ENCODE results near the gene C14orf132. TPM values are rescaled to one million over a fixed set of nuclear protein-coding genes. Genes with fewer than 3 reads are reported as not detected.
A peak's percentile ranks its signal among the peaks of the same experiment; 100 is the strongest.

Gene C14orf132
- total and polyA plus RNA-seq, 9 of the 15 experiments (the other 6 are each of a cell fraction or from before 2014, with no cell fraction given): not detected

DNA sequence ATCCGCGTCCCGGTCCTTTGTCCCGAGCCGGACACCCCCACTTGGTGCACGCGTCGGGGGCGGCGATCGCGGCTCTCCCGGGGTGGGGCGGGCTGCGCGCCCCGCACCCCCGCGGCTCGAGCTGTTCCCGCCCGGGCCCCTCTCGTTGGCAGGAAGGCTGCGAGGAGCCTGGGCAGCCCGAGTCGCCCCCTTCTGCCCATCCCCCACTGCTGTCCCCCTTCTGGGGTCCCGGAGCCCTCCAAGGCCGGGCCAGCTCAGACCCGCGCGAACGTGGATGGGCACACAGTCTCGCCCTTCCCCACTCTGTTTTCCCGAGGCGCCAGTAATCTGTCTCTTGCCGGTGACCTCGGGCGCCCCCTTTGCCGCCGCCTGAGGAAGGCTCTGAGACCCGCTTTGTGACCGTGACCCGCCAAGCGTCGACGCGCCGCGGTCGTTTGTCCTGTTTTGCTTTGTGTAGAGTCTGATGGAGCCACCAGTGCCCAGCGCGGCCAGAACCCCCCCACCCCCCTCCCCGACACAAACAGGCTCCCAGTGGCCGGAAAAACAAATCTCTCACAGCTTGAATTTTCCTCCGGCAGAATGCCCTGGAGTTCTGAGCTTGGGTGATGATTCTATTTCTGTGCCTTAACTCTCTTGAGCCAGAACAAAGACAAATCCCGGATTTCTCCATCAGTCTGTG, 610 bp downstream of the C14orf132 start:
- Histone ChIP-seq H3K4me1 (replicated peaks in 1 of 2; ENCODE audit: control insufficient read depth in 2 of 2, insufficient read depth in 2 of 2, low read length in 2 of 2) (peaks cover 0 to 12% of the 10 kb centered on the region in 2 experiments; a peak in 2 of 5 replicates), H3K9ac (ENCODE audit: insufficient read depth in 1 of 2, low read depth in 2 of 2, low read length in 2 of 2) (no peak overlapping the region), H3K9me1 (ENCODE audit: control insufficient read depth, insufficient read depth, low read length) (no peaks in the 10 kb centered on the region), H4K20me1 (replicated peaks; ENCODE audit: control insufficient read depth, insufficient read depth, low read length) (no peaks in the 10 kb centered on the region), H3K36me3 (ENCODE audit: control insufficient read depth, insufficient read depth, low read length) (no peaks in the 10 kb centered on the region), H3K79me2 (ENCODE audit: control insufficient read depth, insufficient read depth, low read length) (no peaks in the 10 kb centered on the region), H3K27ac (ENCODE audit: extremely low read depth, low read depth, low read length) (no peak overlapping the region), H2AFZ (ENCODE audit: low read depth, low read length) (no peak overlapping the region), H3K4me3 (no peak overlapping the region), H3K4me2 (ENCODE audit: insufficient read depth, low read length) (no peak overlapping the region), H3K27me3 (ENCODE audit: control insufficient read depth in 2 of 2, insufficient read depth in 2 of 2, low read length in 2 of 2) (peaks cover 0 to 4% of the 10 kb centered on the region in 2 experiments; a peak in 1 of 5 replicates), H3K9me3 (replicated peaks; ENCODE audit: control insufficient read depth, insufficient read depth, low read depth, low read length) (no peaks in the 10 kb centered on the region)
- ChIA-PET CTCF (ENCODE audit: low intra/inter-chr PET ratio) (no interaction called here), POLR2A (no interaction called here)
- TF ChIP-seq PYGO2 (tag; IDR thresholded peaks at IDR 0.05) (no peak), NCOA2 (IDR thresholded peaks at IDR 0.05; ENCODE audit: partially characterized antibody in 2 of 2) (no peak), MYBL2 (IDR thresholded peaks at IDR 0.05; ENCODE audit: low read depth) (no peak), MYBL2 (CRISPR knock-in tag; IDR thresholded peaks at IDR 0.05; ENCODE audit: borderline replicate concordance) (no peak), GATAD2B (IDR thresholded peaks at IDR 0.05; ENCODE audit: borderline replicate concordance) (no peak), KDM5B (IDR thresholded peaks at IDR 0.05; ENCODE audit: insufficient replicate concordance, low read depth, low read length) (no peak), HDAC6 (IDR thresholded peaks at IDR 0.05; ENCODE audit: low read depth, low read length) (no peak), ASH1L (IDR thresholded peaks at IDR 0.05; ENCODE audit: borderline replicate concordance, low read depth, partially characterized antibody) (no peak), HMG20B (CRISPR knock-in tag; IDR thresholded peaks at IDR 0.05) (no peak), HDGF (IDR thresholded peaks at IDR 0.05) (no peak)
- TF ChIP-seq, protein P1, sequence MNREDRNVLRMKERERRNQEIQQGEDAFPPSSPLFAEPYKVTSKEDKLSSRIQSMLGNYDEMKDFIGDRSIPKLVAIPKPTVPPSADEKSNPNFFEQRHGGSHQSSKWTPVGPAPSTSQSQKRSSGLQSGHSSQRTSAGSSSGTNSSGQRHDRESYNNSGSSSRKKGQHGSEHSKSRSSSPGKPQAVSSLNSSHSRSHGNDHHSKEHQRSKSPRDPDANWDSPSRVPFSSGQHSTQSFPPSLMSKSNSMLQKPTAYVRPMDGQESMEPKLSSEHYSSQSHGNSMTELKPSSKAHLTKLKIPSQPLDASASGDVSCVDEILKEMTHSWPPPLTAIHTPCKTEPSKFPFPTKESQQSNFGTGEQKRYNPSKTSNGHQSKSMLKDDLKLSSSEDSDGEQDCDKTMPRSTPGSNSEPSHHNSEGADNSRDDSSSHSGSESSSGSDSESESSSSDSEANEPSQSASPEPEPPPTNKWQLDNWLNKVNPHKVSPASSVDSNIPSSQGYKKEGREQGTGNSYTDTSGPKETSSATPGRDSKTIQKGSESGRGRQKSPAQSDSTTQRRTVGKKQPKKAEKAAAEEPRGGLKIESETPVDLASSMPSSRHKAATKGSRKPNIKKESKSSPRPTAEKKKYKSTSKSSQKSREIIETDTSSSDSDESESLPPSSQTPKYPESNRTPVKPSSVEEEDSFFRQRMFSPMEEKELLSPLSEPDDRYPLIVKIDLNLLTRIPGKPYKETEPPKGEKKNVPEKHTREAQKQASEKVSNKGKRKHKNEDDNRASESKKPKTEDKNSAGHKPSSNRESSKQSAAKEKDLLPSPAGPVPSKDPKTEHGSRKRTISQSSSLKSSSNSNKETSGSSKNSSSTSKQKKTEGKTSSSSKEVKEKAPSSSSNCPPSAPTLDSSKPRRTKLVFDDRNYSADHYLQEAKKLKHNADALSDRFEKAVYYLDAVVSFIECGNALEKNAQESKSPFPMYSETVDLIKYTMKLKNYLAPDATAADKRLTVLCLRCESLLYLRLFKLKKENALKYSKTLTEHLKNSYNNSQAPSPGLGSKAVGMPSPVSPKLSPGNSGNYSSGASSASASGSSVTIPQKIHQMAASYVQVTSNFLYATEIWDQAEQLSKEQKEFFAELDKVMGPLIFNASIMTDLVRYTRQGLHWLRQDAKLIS (CRISPR knock-in tag; IDR thresholded peaks at IDR 0.05): no peak
- TF ChIP-seq, protein P2, sequence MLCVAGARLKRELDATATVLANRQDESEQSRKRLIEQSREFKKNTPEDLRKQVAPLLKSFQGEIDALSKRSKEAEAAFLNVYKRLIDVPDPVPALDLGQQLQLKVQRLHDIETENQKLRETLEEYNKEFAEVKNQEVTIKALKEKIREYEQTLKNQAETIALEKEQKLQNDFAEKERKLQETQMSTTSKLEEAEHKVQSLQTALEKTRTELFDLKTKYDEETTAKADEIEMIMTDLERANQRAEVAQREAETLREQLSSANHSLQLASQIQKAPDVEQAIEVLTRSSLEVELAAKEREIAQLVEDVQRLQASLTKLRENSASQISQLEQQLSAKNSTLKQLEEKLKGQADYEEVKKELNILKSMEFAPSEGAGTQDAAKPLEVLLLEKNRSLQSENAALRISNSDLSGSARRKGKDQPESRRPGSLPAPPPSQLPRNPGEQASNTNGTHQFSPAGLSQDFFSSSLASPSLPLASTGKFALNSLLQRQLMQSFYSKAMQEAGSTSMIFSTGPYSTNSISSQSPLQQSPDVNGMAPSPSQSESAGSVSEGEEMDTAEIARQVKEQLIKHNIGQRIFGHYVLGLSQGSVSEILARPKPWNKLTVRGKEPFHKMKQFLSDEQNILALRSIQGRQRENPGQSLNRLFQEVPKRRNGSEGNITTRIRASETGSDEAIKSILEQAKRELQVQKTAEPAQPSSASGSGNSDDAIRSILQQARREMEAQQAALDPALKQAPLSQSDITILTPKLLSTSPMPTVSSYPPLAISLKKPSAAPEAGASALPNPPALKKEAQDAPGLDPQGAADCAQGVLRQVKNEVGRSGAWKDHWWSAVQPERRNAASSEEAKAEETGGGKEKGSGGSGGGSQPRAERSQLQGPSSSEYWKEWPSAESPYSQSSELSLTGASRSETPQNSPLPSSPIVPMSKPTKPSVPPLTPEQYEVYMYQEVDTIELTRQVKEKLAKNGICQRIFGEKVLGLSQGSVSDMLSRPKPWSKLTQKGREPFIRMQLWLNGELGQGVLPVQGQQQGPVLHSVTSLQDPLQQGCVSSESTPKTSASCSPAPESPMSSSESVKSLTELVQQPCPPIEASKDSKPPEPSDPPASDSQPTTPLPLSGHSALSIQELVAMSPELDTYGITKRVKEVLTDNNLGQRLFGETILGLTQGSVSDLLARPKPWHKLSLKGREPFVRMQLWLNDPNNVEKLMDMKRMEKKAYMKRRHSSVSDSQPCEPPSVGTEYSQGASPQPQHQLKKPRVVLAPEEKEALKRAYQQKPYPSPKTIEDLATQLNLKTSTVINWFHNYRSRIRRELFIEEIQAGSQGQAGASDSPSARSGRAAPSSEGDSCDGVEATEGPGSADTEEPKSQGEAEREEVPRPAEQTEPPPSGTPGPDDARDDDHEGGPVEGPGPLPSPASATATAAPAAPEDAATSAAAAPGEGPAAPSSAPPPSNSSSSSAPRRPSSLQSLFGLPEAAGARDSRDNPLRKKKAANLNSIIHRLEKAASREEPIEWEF (CRISPR knock-in tag; IDR thresholded peaks at IDR 0.05): no peak
- intact Hi-C loops (cut with micrococcal nuclease): no loop called here
- in situ Hi-C loops (cut with MboI): no loop called here
- no TSS peak for BruUV-seq (replicated peaks)
- DNase-seq (ENCODE audit: extremely low read depth in 1 of 4, low spot score in 3 of 4) (peak in 1 of 4 experiments; percentile 5), ATAC-seq (no peak), FAIRE-seq (no peak)
- 9% methylated on average over 6 of the region's 56 CpGs for WGBS (ENCODE audit: insufficient coverage, low coverage, missing lambda C conversion rate)
